ENCODE data around the gene CRYBA1. TPM values are rescaled to one million over a fixed set of nuclear protein-coding genes. Genes with fewer than 3 reads are reported as not detected.
"Not testable (repeated sequence)": the region's sequence is repeated elsewhere in the genome, so short reads cannot be mapped to it uniquely, and the experiment has no call there.

CRYBA1 gene
- total and polyA plus RNA-seq, 2 donors (not counting 3 experiments of a cell fraction or from before 2014, with no cell fraction given), result not detected

GRCh38 chr17:29197516-29198272 is 49.0 kb upstream of the CRYBA1 start:
- Histone ChIP-seq H3K4me3 (replicated peaks in 1 of 3; ENCODE audit: insufficient read depth in 1 of 3, low read depth in 1 of 3, low read length in 3 of 3) (no peak overlapping the region), H3K9ac (replicated peaks; ENCODE audit: extremely low read depth, insufficient read depth, low read length) (no peak overlapping the region), H2AFZ (ENCODE audit: low read depth, low read length) (no peak overlapping the region), H3K79me2 (ENCODE audit: control insufficient read depth, insufficient read depth, low read length) (no peaks in the 10 kb centered on the region), H3K27ac (ENCODE audit: insufficient read depth, low read depth, low read length) (no peak overlapping the region), H3K9me1 (replicated peaks; ENCODE audit: control insufficient read depth, extremely low read depth, insufficient read depth, low read length) (no peaks in the 10 kb centered on the region), H4K20me1 (replicated peaks; ENCODE audit: control insufficient read depth, extremely low read depth, insufficient read depth, low read length) (no peaks in the 10 kb centered on the region), H3K27me3 (ENCODE audit: control insufficient read depth in 2 of 2, insufficient read depth in 2 of 2, low read length in 2 of 2) (peaks cover 8 to 15% of the 10 kb centered on the region in 2 experiments), H3K9me3 (replicated peaks; ENCODE audit: control insufficient read depth, insufficient read depth, low read length) (no peaks in the 10 kb centered on the region), H3K36me3 (ENCODE audit: control insufficient read depth in 2 of 2, extremely low read depth in 1 of 2, insufficient read depth in 2 of 2, low read length in 2 of 2) (no peaks in the 10 kb centered on the region), H3K4me1 (ENCODE audit: control insufficient read depth, extremely low read depth, insufficient read depth, low read length) (no peaks in the 10 kb centered on the region), H3K4me2 (ENCODE audit: insufficient read depth, low read length) (no peak overlapping the region)
- intact Hi-C loops (cut with micrococcal nuclease), result loop anchor here (2.0 kb wide), 1 partner anchor 21 kb away; no protein-coding TSS in a partner anchor
- BruUV-seq (replicated peaks), result no TSS peak
- TF ChIP-seq CTCF (IDR thresholded peaks at IDR 0.05; ENCODE audit: extremely low read depth in 1 of 2, insufficient read depth in 1 of 2, low read depth in 1 of 2, low read length in 2 of 2) (no peak), POLR2AphosphoS5 (IDR thresholded peaks at IDR 0.05; ENCODE audit: insufficient read depth, low read depth, low read length) (no peak), GATA2 (IDR thresholded peaks at IDR 0.05; ENCODE audit: insufficient read depth, insufficient read length, low read depth, low read length) (no peak), MYC (IDR thresholded peaks at IDR 0.05; ENCODE audit: low read depth, low read length) (no peak), EZH2 (IDR thresholded peaks at IDR 0.05; ENCODE audit: borderline replicate concordance, low read depth, low read length, severe bottlenecking) (no peak), FOS (IDR thresholded peaks at IDR 0.05; ENCODE audit: borderline replicate concordance, insufficient read depth, low read length) (no peak), JUN (IDR thresholded peaks at IDR 0.05; ENCODE audit: borderline replicate concordance, insufficient read depth, insufficient read length, low read depth) (no peak), POLR2A (IDR thresholded peaks at IDR 0.05; ENCODE audit: low read depth, low read length) (no peak)
- TF ChIP-seq, protein P1, sequence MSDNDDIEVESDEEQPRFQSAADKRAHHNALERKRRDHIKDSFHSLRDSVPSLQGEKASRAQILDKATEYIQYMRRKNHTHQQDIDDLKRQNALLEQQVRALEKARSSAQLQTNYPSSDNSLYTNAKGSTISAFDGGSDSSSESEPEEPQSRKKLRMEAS (IDR thresholded peaks at IDR 0.05; ENCODE audit: insufficient read depth, insufficient read length), result no peak
- CTCF ChIA-PET, result interaction anchor here (0.8 to 1.2 kb wide), 4 partner anchors 18 to 232 kb away, joined by 3 to 4 read pairs (median 3); partner anchors contain the start of gene MYO18A
- POLR2A ChIA-PET, result no interaction called here
- FAIRE-seq (no peak), DNase-seq (ENCODE audit: low read depth, low spot score) (no peak)
- dilution Hi-C loops (cut with MboI; ENCODE audit: extremely low pct_ligation_motif_present, low sequenced_read_pairs), result no loop called here

DNA sequence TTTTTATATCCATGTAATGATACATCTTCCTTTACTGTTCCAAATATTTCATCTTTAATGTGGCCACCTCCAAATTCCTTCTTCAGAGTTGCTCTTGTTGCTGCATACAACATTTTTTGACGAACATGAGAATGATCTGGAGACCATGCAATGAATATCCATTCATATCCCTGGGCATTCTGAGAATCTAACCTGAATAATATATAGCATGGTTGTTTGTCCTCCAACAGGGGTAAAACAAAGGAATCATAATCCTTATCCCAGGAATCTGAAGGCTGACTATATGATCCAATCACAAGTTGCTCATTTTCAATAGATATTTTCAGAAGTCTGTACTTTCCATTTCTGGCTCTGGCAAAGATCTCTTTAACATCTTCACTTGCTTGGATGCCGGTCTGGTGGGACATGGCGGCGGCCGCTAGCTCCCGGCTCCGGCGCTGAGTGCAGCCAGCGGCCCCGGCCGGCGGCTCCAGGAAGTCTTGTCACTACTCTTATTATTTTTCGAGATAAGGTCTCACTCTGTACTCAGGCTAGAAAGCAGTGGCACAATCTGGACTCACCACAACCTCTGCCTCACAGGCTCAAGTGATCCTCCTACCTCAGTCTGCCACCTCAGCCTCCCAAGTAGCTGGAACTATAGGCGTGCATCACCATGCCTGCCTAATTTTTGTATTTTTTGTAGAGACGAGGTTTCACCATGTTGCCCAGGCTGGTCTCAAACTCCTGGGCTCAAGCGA is 42.4 kb upstream of the CRYBA1 start:
- Histone ChIP-seq H2AFZ (ENCODE audit: low read depth, low read length) (peak overlapping the region; percentile 42), H3K4me2 (ENCODE audit: insufficient read depth, low read length) (peak overlapping the region; percentile 17)
- BruUV-seq (replicated peaks); H3K27ac ChIP-seq (ENCODE audit: insufficient read depth, low read depth, low read length); H3K9me3 ChIP-seq (replicated peaks; ENCODE audit: control insufficient read depth, insufficient read depth, low read length); H3K27me3 ChIP-seq (ENCODE audit: control insufficient read depth in 2 of 2, insufficient read depth in 2 of 2, low read length in 2 of 2); H3K4me1 ChIP-seq (ENCODE audit: control insufficient read depth, extremely low read depth, insufficient read depth, low read length); H4K20me1 ChIP-seq (replicated peaks; ENCODE audit: control insufficient read depth, extremely low read depth, insufficient read depth, low read length); POLR2A ChIA-PET; H3K9me1 ChIP-seq (replicated peaks; ENCODE audit: control insufficient read depth, extremely low read depth, insufficient read depth, low read length); dilution Hi-C loops (cut with MboI; ENCODE audit: extremely low pct_ligation_motif_present, low sequenced_read_pairs); H3K79me2 ChIP-seq (ENCODE audit: control insufficient read depth, insufficient read depth, low read length); intact Hi-C loops (cut with micrococcal nuclease); H3K9ac ChIP-seq (replicated peaks; ENCODE audit: extremely low read depth, insufficient read depth, low read length); H3K36me3 ChIP-seq (ENCODE audit: control insufficient read depth in 2 of 2, extremely low read depth in 1 of 2, insufficient read depth in 2 of 2, low read length in 2 of 2); H3K4me3 ChIP-seq (replicated peaks in 1 of 3; ENCODE audit: insufficient read depth in 1 of 3, low read depth in 1 of 3, low read length in 3 of 3): not testable (repeated sequence)
- CTCF ChIA-PET, result interaction anchor here (0.7 to 7.2 kb wide), 6 partner anchors 11 to 87 kb away, joined by 3 to 59 read pairs (median 4); partner anchors contain the start of gene MYO18A
- FAIRE-seq (peak; percentile 55), DNase-seq (ENCODE audit: low read depth, low spot score) (peak; percentile 23)
